Fibroblast of lung (primary cell): Measurements from ENCODE around the gene DDR1. TPM values are rescaled to one million over a fixed set of nuclear protein-coding genes. Genes with fewer than 3 reads are reported as not detected.

Experiments used
- DNase-seq, 2 donors: peaks; one replicate each; pipeline versions ENCODE4 v3.0.0 to v3.0.0-alpha.2; 2010; ENCODE audit warnings: low read depth in 2 of 2
- H2AFZ ChIP-seq: 2 replicates; pipeline ENCODE4 v1.5.1; 2012; ENCODE audit warnings: low read length, control low read depth, inconsistent platforms
- H3K27ac ChIP-seq: 2 replicates; pipeline ENCODE4 v1.5.1; 2011; ENCODE audit warnings: low read length, control low read depth; ENCODE audit not compliant: insufficient read depth
- H3K27me3 ChIP-seq: 2 replicates; pipeline ENCODE4 v1.5.1; 2011; ENCODE audit warnings: mild to moderate bottlenecking, low read length; ENCODE audit not compliant: control insufficient read depth, insufficient read depth
- H3K36me3 ChIP-seq: 2 replicates; pipeline ENCODE4 v1.5.1; 2011; ENCODE audit warnings: low read length; ENCODE audit not compliant: control insufficient read depth, insufficient read depth
- H3K4me1 ChIP-seq: 2 replicates; pipeline ENCODE4 v1.5.1; 2011; ENCODE audit warnings: low read length; ENCODE audit not compliant: control insufficient read depth, insufficient read depth; ENCODE audit errors: extremely low read depth
- H3K4me2 ChIP-seq: 2 replicates; pipeline ENCODE4 v1.5.1; 2011; ENCODE audit warnings: low read length, control low read depth; ENCODE audit not compliant: insufficient read depth; ENCODE audit errors: extremely low read depth
- H3K4me3 ChIP-seq, 4 experiments: fragments of 200-600 bp in 1 of 4; sonication (generic) in 1 of 4; replicated peaks in 1 of 4; 2 replicates each; pipeline ENCODE4 v1.5.1; 2011 to 2016; ENCODE audit warnings: low read length in 4 of 4, low read depth in 3 of 4, mild to moderate bottlenecking in 3 of 4, control low read depth in 2 of 4, inconsistent platforms in 1 of 4, mixed read lengths in 1 of 4; ENCODE audit not compliant: insufficient read depth in 1 of 4; ENCODE audit errors: control extremely low read depth in 1 of 4
- H3K79me2 ChIP-seq: 2 replicates; pipeline ENCODE4 v1.5.1; 2012; ENCODE audit warnings: mild to moderate bottlenecking, low read length, inconsistent platforms; ENCODE audit not compliant: control insufficient read depth, insufficient read depth
- H3K9ac ChIP-seq: 2 replicates; pipeline ENCODE4 v1.5.1; 2011; ENCODE audit warnings: mild to moderate bottlenecking, low read length, control low read depth; ENCODE audit not compliant: insufficient read depth
- H3K9me3 ChIP-seq: 2 replicates; pipeline ENCODE4 v1.5.1; 2012; ENCODE audit warnings: low read depth, low read length; ENCODE audit not compliant: control insufficient read depth, insufficient read depth
- H4K20me1 ChIP-seq: 2 replicates; pipeline ENCODE4 v1.5.1; 2011; ENCODE audit warnings: low read length; ENCODE audit not compliant: control insufficient read depth, insufficient read depth; ENCODE audit errors: extremely low read depth
- EZH2 ChIP-seq: IDR thresholded peaks from 2 replicates; pipeline ENCODE4 v1.5.1; 2012; ENCODE audit warnings: low read length, control low read depth, mild to moderate bottlenecking; ENCODE audit errors: missing control alignments
- polyA plus RNA-seq, 2 donors: library from polyadenylated mRNA; depleted of rRNA in 1 of 2; stranded (reverse) in 1 of 2; unstranded in 1 of 2; fragments of >200 nt; gene quantifications; 2 replicates each; pipeline ENCODE4 v1.2.1, GENCODE V29; 2011 to 2012; ENCODE audit warnings: missing spikeins in 1 of 2
- total RNA-seq: library from RNA; depleted of rRNA; stranded (reverse); fragments of >200 nt; gene quantifications from 2 replicates; pipeline ENCODE4 v1.2.1, GENCODE V29; 2014
- TF ChIP-seq, protein P1 (sequence below), 2 donors: IDR thresholded peaks in 1 of 2; conservative IDR thresholded peaks in 1 of 2; 1 replicate in 1 of 2; 2 replicates in 1 of 2; pipeline ENCODE4 v1.5.1; 2011 to 2012; ENCODE audit warnings: low read length in 2 of 2, control low read depth in 1 of 2, inconsistent platforms in 1 of 2, low read depth in 1 of 2, mild to moderate bottlenecking in 1 of 2

DDR1 gene
- total and polyA plus RNA-seq, 2 donors (not counting 1 experiment from before 2014, with no cell fraction given) = 10.9 to 17.5 TPM

- DNase-seq = no peak
- Histone ChIP-seq H3K9ac (no peak overlapping the region), H2AFZ (no peak overlapping the region)
These were observed 48.5 kb downstream of the DDR1 start for GRCh38 chr6:30932665-30933365.

GRCh38 chr6:30935018-30935417, 50.7 kb downstream of the DDR1 start:
- DNase-seq = peak in 1 of 2 donors; percentile 5
- Histone ChIP-seq H3K27ac (no peak overlapping the region), H3K79me2 (no peaks in the 10 kb centered on the region), H3K36me3 (no peaks in the 10 kb centered on the region), H3K27me3 (peaks cover 21% of the 10 kb centered on the region), H4K20me1 (no peaks in the 10 kb centered on the region), H3K4me2 (no peak overlapping the region), H3K9ac (no peak overlapping the region), H2AFZ (no peak overlapping the region), H3K9me3 (no peaks in the 10 kb centered on the region), H3K4me1 (no peaks in the 10 kb centered on the region), H3K4me3 (no peak overlapping the region)
- TF ChIP-seq, protein P1, sequence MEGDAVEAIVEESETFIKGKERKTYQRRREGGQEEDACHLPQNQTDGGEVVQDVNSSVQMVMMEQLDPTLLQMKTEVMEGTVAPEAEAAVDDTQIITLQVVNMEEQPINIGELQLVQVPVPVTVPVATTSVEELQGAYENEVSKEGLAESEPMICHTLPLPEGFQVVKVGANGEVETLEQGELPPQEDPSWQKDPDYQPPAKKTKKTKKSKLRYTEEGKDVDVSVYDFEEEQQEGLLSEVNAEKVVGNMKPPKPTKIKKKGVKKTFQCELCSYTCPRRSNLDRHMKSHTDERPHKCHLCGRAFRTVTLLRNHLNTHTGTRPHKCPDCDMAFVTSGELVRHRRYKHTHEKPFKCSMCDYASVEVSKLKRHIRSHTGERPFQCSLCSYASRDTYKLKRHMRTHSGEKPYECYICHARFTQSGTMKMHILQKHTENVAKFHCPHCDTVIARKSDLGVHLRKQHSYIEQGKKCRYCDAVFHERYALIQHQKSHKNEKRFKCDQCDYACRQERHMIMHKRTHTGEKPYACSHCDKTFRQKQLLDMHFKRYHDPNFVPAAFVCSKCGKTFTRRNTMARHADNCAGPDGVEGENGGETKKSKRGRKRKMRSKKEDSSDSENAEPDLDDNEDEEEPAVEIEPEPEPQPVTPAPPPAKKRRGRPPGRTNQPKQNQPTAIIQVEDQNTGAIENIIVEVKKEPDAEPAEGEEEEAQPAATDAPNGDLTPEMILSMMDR (conservative IDR thresholded peaks at IDR 0.05 in 1 of 2, IDR thresholded peaks at IDR 0.05 in 1 of 2; ENCODE audit: low read depth in 1 of 2, low read length in 2 of 2) = no peak
- no peak for TF ChIP-seq EZH2

More at GRCh38 chr6:30932665-30933365, 48.5 kb downstream of the DDR1 start:
- H3K36me3 ChIP-seq = no peaks in the 10 kb centered on the region
- H3K4me2 ChIP-seq = no peak overlapping the region
- no peaks in the 10 kb centered on the region for H3K79me2 ChIP-seq
- no peaks in the 10 kb centered on the region for H3K4me1 ChIP-seq
- no peaks in the 10 kb centered on the region for H4K20me1 ChIP-seq
- TF ChIP-seq, protein P1 (conservative IDR thresholded peaks at IDR 0.05 in 1 of 2, IDR thresholded peaks at IDR 0.05 in 1 of 2; ENCODE audit: low read depth in 1 of 2, low read length in 2 of 2) = no peak
- no peak for TF ChIP-seq EZH2
- H3K27ac ChIP-seq = no peak overlapping the region
- H3K27me3 ChIP-seq = peaks cover 20% of the 10 kb centered on the region
- no peaks in the 10 kb centered on the region for H3K9me3 ChIP-seq
- H3K4me3 ChIP-seq = no peak overlapping the region

GRCh38 chr6:30937265-30937664, 52.9 kb downstream of the DDR1 start:
- no peak for DNase-seq
- Histone ChIP-seq H4K20me1 (no peaks in the 10 kb centered on the region), H3K9ac (no peak overlapping the region), H3K4me1 (peaks cover 1% of the 10 kb centered on the region), H3K27me3 (peaks cover 18% of the 10 kb centered on the region), H3K4me3 (no peak overlapping the region), H3K9me3 (no peaks in the 10 kb centered on the region), H3K36me3 (no peaks in the 10 kb centered on the region), H3K4me2 (no peak overlapping the region), H3K79me2 (no peaks in the 10 kb centered on the region), H3K27ac (no peak overlapping the region), H2AFZ (no peak overlapping the region)
- TF ChIP-seq, protein P1 (conservative IDR thresholded peaks at IDR 0.05 in 1 of 2, IDR thresholded peaks at IDR 0.05 in 1 of 2; ENCODE audit: low read depth in 1 of 2, low read length in 2 of 2) = no peak
- TF ChIP-seq EZH2 = no peak
